H1 (cell line): ENCODE results near the gene HOMER1. TPM values are rescaled to one million over a fixed set of nuclear protein-coding genes. Genes with fewer than 3 reads are reported as not detected.

Source experiments
- CTCF ChIA-PET: fragments of 300-600 bp; sonication (Branson Sonifier 250); formaldehyde crosslinking; loops from one replicate; lab custom pipeline; 2021; ENCODE audit not compliant: partially characterized antibody; lab: Charles Lee
- POLR2A ChIA-PET: fragments of 300-600 bp; sonication (Branson Sonifier 250); formaldehyde crosslinking; loops from one replicate; lab custom pipeline; 2021; ENCODE audit warnings: inconsistent platforms; ENCODE audit not compliant: partially characterized antibody; lab: Charles Lee
- DNase-seq, 2 experiments: peaks; one replicate each; pipeline versions ENCODE4 v3.0.0 to v3.0.0-alpha.2; 2010 to 2022; ENCODE audit warnings: low spot score in 2 of 2, low read depth in 1 of 2, mixed read lengths in 1 of 2
- FAIRE-seq: peaks from 2 replicates; lab custom pipeline; 2011; peaks lifted over from hg19 to GRCh38; lab: Jason Lieb, UNC
- H2AFZ ChIP-seq: 2 replicates; pipeline ENCODE4 v1.8.1; 2012; ENCODE audit warnings: low read length, inconsistent platforms
- H2AK5ac ChIP-seq: 2 replicates; pipeline ENCODE4 v1.6.1; 2013; ENCODE audit warnings: low read depth, low read length
- H2BK120ac ChIP-seq: replicated peaks from 2 replicates; pipeline ENCODE3; 2013; ENCODE audit warnings: low read depth, low read length, inconsistent platforms
- H2BK12ac ChIP-seq: 2 replicates; pipeline ENCODE4 v1.6.1; 2013; ENCODE audit warnings: low read depth, low read length
- H2BK15ac ChIP-seq: 2 replicates; pipeline ENCODE4 v1.6.1; 2013; ENCODE audit warnings: low read length
- H2BK20ac ChIP-seq: 2 replicates; pipeline ENCODE4 v1.6.1; 2013; ENCODE audit warnings: low read length
- H2BK5ac ChIP-seq: 2 replicates; pipeline ENCODE4 v1.6.1; 2013; ENCODE audit warnings: low read depth, low read length
- H3K14ac ChIP-seq: 2 replicates; pipeline ENCODE4 v1.6.1; 2013; ENCODE audit warnings: inconsistent platforms; ENCODE audit not compliant: insufficient read length
- H3K18ac ChIP-seq: 2 replicates; pipeline ENCODE4 v1.6.1; 2013; ENCODE audit warnings: low read length; ENCODE audit errors: extremely low read depth
- H3K23ac ChIP-seq: 2 replicates; pipeline ENCODE4 v1.6.1; 2013; ENCODE audit warnings: inconsistent platforms; ENCODE audit not compliant: insufficient read length
- H3K23me2 ChIP-seq: 2 replicates; pipeline ENCODE4 v1.6.1; 2013; ENCODE audit warnings: low read depth, low read length
- H3K27ac ChIP-seq: 2 replicates; pipeline ENCODE4 v1.6.1; 2011; ENCODE audit warnings: low read depth, low read length, inconsistent platforms
- H3K27me3 ChIP-seq, 4 experiments: replicated peaks in 1 of 4; 1 replicate in 1 of 4; 2 replicates in 3 of 4; pipeline versions ENCODE4 v1.6.1 to v1.8.1; 2011 to 2013; ENCODE audit warnings: low read length in 3 of 4, mild to moderate bottlenecking in 3 of 4, inconsistent platforms in 2 of 4, mixed read lengths in 2 of 4, moderate library complexity in 1 of 4; ENCODE audit not compliant: control insufficient read depth in 3 of 4, insufficient read depth in 3 of 4; ENCODE audit errors: extremely low read depth in 1 of 4
- H3K36me3 ChIP-seq, 4 experiments: 2 replicates each; pipeline versions ENCODE4 v1.6.1 to v1.8.1; 2011 to 2013; ENCODE audit warnings: mild to moderate bottlenecking in 4 of 4, low read length in 3 of 4, moderate library complexity in 2 of 4, control low read depth in 1 of 4, inconsistent platforms in 1 of 4; ENCODE audit not compliant: insufficient read depth in 4 of 4, control insufficient read depth in 2 of 4
- H3K4ac ChIP-seq: replicated peaks from 2 replicates; pipeline ENCODE3; 2013; ENCODE audit warnings: low read length, low read depth, mixed read lengths, inconsistent platforms; ENCODE audit not compliant: insufficient read length
- H3K4me1 ChIP-seq, 4 experiments: replicated peaks in 1 of 4; 1 replicate in 1 of 4; 2 replicates in 3 of 4; pipeline versions ENCODE4 v1.6.1 to v1.8.1; 2011 to 2013; ENCODE audit warnings: low read length in 3 of 4, inconsistent platforms in 2 of 4, mixed read lengths in 1 of 4; ENCODE audit not compliant: insufficient read depth in 4 of 4, control insufficient read depth in 3 of 4
- H3K4me2 ChIP-seq, 2 experiments: 2 replicates each; pipeline versions ENCODE4 v1.6.1 to v1.8.1; 2011 to 2013; ENCODE audit warnings: low read depth in 2 of 2, low read length in 2 of 2, control low read depth in 1 of 2, inconsistent platforms in 1 of 2, mild to moderate bottlenecking in 1 of 2; ENCODE audit not compliant: insufficient read depth in 1 of 2
- H3K4me3 ChIP-seq, 4 experiments: fragments of 200-600, 300-600 bp in 1 of 4; sonication (generic), shearing (Covaris generic), sonication (Bioruptor Twin) in 1 of 4; 2 replicates each; pipeline versions ENCODE4 v1.5.1 to v1.8.1; 2011 to 2016; ENCODE audit warnings: low read length in 4 of 4, low read depth in 3 of 4, control low read depth in 2 of 4, inconsistent platforms in 2 of 4, mild to moderate bottlenecking in 2 of 4, mixed read lengths in 1 of 4, moderate library complexity in 1 of 4; ENCODE audit not compliant: insufficient read depth in 2 of 4; ENCODE audit errors: extremely low read depth in 1 of 4
- H3K56ac ChIP-seq: replicated peaks from 2 replicates; pipeline ENCODE3; 2013; ENCODE audit warnings: low read depth, mild to moderate bottlenecking, mixed read lengths, low read length, inconsistent platforms; ENCODE audit not compliant: insufficient read length
- H3K79me1 ChIP-seq: 2 replicates; pipeline ENCODE4 v1.6.1; 2013; ENCODE audit warnings: low read depth, low read length, control low read depth
- H3K79me2 ChIP-seq, 2 experiments: 2 replicates each; pipeline versions ENCODE4 v1.6.1 to v1.8.1; 2012 to 2013; ENCODE audit warnings: low read length in 2 of 2, mild to moderate bottlenecking in 2 of 2, inconsistent platforms in 1 of 2; ENCODE audit not compliant: insufficient read depth in 2 of 2, control insufficient read depth in 1 of 2
- H3K9ac ChIP-seq, 4 experiments: replicated peaks in 1 of 4; 1 replicate in 1 of 4; 2 replicates in 3 of 4; pipeline versions ENCODE4 v1.6.1 to v1.8.1; 2011 to 2013; ENCODE audit warnings: low read depth in 3 of 4, low read length in 3 of 4, control low read depth in 2 of 4, mild to moderate bottlenecking in 2 of 4, moderate library complexity in 2 of 4, inconsistent platforms in 1 of 4; ENCODE audit errors: extremely low read depth in 1 of 4
- H3K9me3 ChIP-seq, 2 experiments: 2 replicates each; pipeline versions ENCODE4 v1.6.1 to v1.8.1; 2012 to 2013; ENCODE audit warnings: mild to moderate bottlenecking in 2 of 2, moderate library complexity in 2 of 2, control low read depth in 1 of 2, inconsistent platforms in 1 of 2, low read depth in 1 of 2, low read length in 1 of 2, mixed read lengths in 1 of 2; ENCODE audit not compliant: insufficient read depth in 2 of 2
- H4K20me1 ChIP-seq, 2 experiments: replicated peaks in 1 of 2; 2 replicates each; pipeline versions ENCODE3 to v1.8.1; 2011 to 2013; ENCODE audit warnings: inconsistent platforms in 2 of 2, low read length in 2 of 2, mild to moderate bottlenecking in 1 of 2; ENCODE audit not compliant: insufficient read depth in 2 of 2, control insufficient read depth in 1 of 2
- H4K5ac ChIP-seq: 2 replicates; pipeline ENCODE4 v1.6.1; 2013; ENCODE audit warnings: low read length, low read depth, mixed read lengths, inconsistent platforms; ENCODE audit not compliant: insufficient read length
- H4K8ac ChIP-seq: 2 replicates; pipeline ENCODE4 v1.8.0; 2013; ENCODE audit warnings: mild to moderate bottlenecking, moderate library complexity, low read length, inconsistent platforms; ENCODE audit not compliant: insufficient read depth; ENCODE audit errors: extremely low read depth
- H4K91ac ChIP-seq: replicated peaks from 2 replicates; pipeline ENCODE3; 2013; ENCODE audit warnings: low read length, mixed read lengths, inconsistent platforms; ENCODE audit not compliant: insufficient read length
- ATF3 ChIP-seq: IDR thresholded peaks from 2 replicates; pipeline ENCODE4 v1.6.1; 2011; ENCODE audit warnings: low read depth, mild to moderate bottlenecking, low read length; ENCODE audit not compliant: insufficient read depth
- EP300 ChIP-seq, 2 experiments: IDR thresholded peaks; 1 replicate in 1 of 2; 2 replicates in 1 of 2; pipeline ENCODE4 v1.6.1; 2011 to 2012; ENCODE audit warnings: low read depth in 2 of 2, low read length in 2 of 2, mild to moderate bottlenecking in 2 of 2, borderline replicate concordance in 1 of 2, inconsistent platforms in 1 of 2, moderate library complexity in 1 of 2
- KDM1A ChIP-seq: fragments of 200-600, 300-600 bp; sonication (generic); IDR thresholded peaks from 2 replicates; pipeline ENCODE4 v1.7.1; 2016; ENCODE audit warnings: mild to moderate bottlenecking, low read length, borderline replicate concordance
- SP4 ChIP-seq: IDR thresholded peaks from 2 replicates; pipeline ENCODE4 v1.6.1; 2012; ENCODE audit warnings: low read length, inconsistent platforms
- TAF1 ChIP-seq: IDR thresholded peaks from 2 replicates; pipeline ENCODE4 v1.6.1; 2011; ENCODE audit warnings: mild to moderate bottlenecking, low read depth, low read length
- WGBS, 2 experiments: shearing (Covaris generic) in 1 of 2; methylation state at CpG; one replicate each; pipeline versions ENCODE4 v1.1.6 to v1.1.7; 2013 to 2015; ENCODE audit warnings: low lambda C conversion rate in 2 of 2, mixed read lengths in 2 of 2, inconsistent platforms in 1 of 2, low coverage in 1 of 2, missing lambda C conversion rate in 1 of 2; ENCODE audit not compliant: insufficient replicate concordance in 2 of 2, insufficient coverage in 1 of 2, insufficient read length in 1 of 2; ENCODE audit errors: extremely low coverage in 1 of 2, missing lambda C conversion rate in 1 of 2; 5-methylcytosine and 5-hydroxymethylcytosine counted together
- polyA plus RNA-seq, 7 experiments: library from polyadenylated mRNA; depleted of rRNA in 3 of 7; stranded (reverse) in 5 of 7; unstranded in 2 of 7; fragments of >200 nt in 5 of 7; fragments of 200-250 nt in 2 of 7; gene quantifications; 1 replicate in 5 of 7; 2 replicates in 1 of 7; 4 replicates in 1 of 7; pipeline versions ENCODE4 v1.2.1 to v1.2.3, GENCODE V29; 2011 to 2013; ENCODE audit warnings: missing spikeins in 2 of 7, mixed read lengths in 2 of 7
- total RNA-seq: library from RNA; stranded (reverse); fragmentation: NEBNext Ultra II Directional; extraction: Animal tissue kit (Norgen Biotek cat#: 25700); gene quantifications from 2 replicates; pipeline ENCODE4 v1.2.1, GENCODE V29; 2021

The HOMER1 gene
- total and polyA plus RNA-seq, 2 of the 8 experiments (the other 6 are each of a cell fraction or from before 2014, with no cell fraction given) = 6.4 to 57.9 TPM

GRCh38 chr5:79487251-79487650 is 26.7 kb downstream of the HOMER1 start:
- Histone ChIP-seq H3K4me2 (no peak overlapping the region), H4K20me1 (peaks cover 3 to 5% of the 10 kb centered on the region in 2 experiments), H4K5ac (no peak overlapping the region), H3K9ac (no peak overlapping the region), H2BK15ac (no peak overlapping the region), H2BK5ac (no peak overlapping the region), H3K79me2 (peaks cover 6 to 95% of the 10 kb centered on the region in 2 experiments), H3K4me1 (peaks cover 0 to 7% (median 5%) of the 10 kb centered on the region in 4 experiments; a peak in 4 of 7 replicates), H2BK20ac (no peak overlapping the region), H3K4ac (no peak overlapping the region), H3K27me3 (no peaks in the 10 kb centered on the region), H3K23ac (no peak overlapping the region), H3K36me3 (no peaks in the 10 kb centered on the region; a peak in 1 of 8 replicates), H3K4me3 (no peak overlapping the region), H3K18ac (no peak overlapping the region), H2BK120ac (no peak overlapping the region), H3K79me1 (peaks cover 2% of the 10 kb centered on the region; the same call in 1 of the 2 replicates), H4K91ac (no peak overlapping the region), H3K14ac (no peak overlapping the region), H2AK5ac (no peak overlapping the region), H3K27ac (no peak overlapping the region), H3K23me2 (no peaks in the 10 kb centered on the region), H2BK12ac (no peak overlapping the region), H4K8ac (no peak overlapping the region), H3K9me3 (no peaks in the 10 kb centered on the region), H2AFZ (no peak overlapping the region), H3K56ac (no peak overlapping the region)
- CTCF ChIA-PET = interaction anchor here (1.2 to 4.6 kb wide), 5 partner anchors 10 to 299 kb away, joined by 4 to 18 read pairs (median 4); no protein-coding TSS in a partner anchor
- FAIRE-seq (no peak), DNase-seq (no peak)
- 88% methylated on average over 3 of the region's 3 CpGs; no CpG with 5 or more reads in 1 of the 2 experiments for WGBS, 2 experiments
- POLR2A ChIA-PET = interaction anchor here (2.0 kb wide), 1 partner anchor 26 kb away, joined by 11 read pairs; the partner anchor contains the start of gene HOMER1
- no peak for TF ChIP-seq ATF3
- no peak for TF ChIP-seq SP4
- TF ChIP-seq KDM1A = no peak
- no peak for TF ChIP-seq TAF1
- TF ChIP-seq EP300 (IDR thresholded peaks at IDR 0.05; ENCODE audit: borderline replicate concordance in 1 of 2, low read depth in 2 of 2, low read length in 2 of 2) = no peak
